HCT116 (cell line): ENCODE measurements around the gene IL26. TPM values are rescaled to one million over a fixed set of nuclear protein-coding genes. Genes with fewer than 3 reads are reported as not detected.

Experiments
- ATAC-seq: fragments of 200-7000 bp; cut with Tn5 transposase; 2 replicates; pipeline ENCODE4 v1.9.1; 2020; ENCODE audit warnings: mild to moderate bottlenecking, moderate library complexity
- BruUV-seq: library from RNA; stranded (reverse); fragments of 400-500 nt; replicated peaks from 2 replicates; lab custom pipeline; 2021; lab: Mats Ljungman, UMichigan
- CTCF ChIA-PET: fragments of 300-600 bp; sonication (Branson Sonifier 250); formaldehyde crosslinking; loops from one replicate; lab custom pipeline; 2021; ENCODE audit warnings: antibody characterized with exemption; lab: Charles Lee
- POLR2A ChIA-PET: fragments of 300-600, 350-600 bp; sonication (Branson Sonifier 250); formaldehyde crosslinking; loops from one replicate; lab custom pipeline; 2021; ENCODE audit warnings: antibody characterized with exemption; lab: Charles Lee
- RAD21 ChIA-PET, 2 experiments: fragments of 300-600 bp; sonication (Branson Sonifier 250); formaldehyde crosslinking; loops; one replicate each; lab custom pipeline; 2023; ENCODE audit warnings: low total read pairs in 2 of 2; ENCODE audit not compliant: uncharacterized antibody in 2 of 2, unreplicated experiment in 2 of 2, low non-redundant PET in 1 of 2; lab: Charles Lee
- DNase-seq: peaks from one replicate; pipeline ENCODE4 v3.0.0-alpha.2; 2010; ENCODE audit warnings: low read depth, low spot score
- H2AFZ ChIP-seq: fragments of 200-600 bp; shearing (Covaris generic), sonication (generic); 2 replicates; pipeline ENCODE4 v1.6.1; 2017; ENCODE audit warnings: low read depth, mixed run types, mixed read lengths, antibody characterized with exemption, low read length; ENCODE audit not compliant: poor library complexity, severe bottlenecking
- H3K27ac ChIP-seq: 2 replicates; pipeline ENCODE4 v1.5.1; 2012; ENCODE audit warnings: low read depth, low read length
- H3K27me3 ChIP-seq: fragments of 200-600 bp; sonication (generic); 2 replicates; pipeline ENCODE4 v1.6.1; 2016; ENCODE audit warnings: mixed run types, low read length, mixed read lengths; ENCODE audit not compliant: insufficient read depth
- H3K36me3 ChIP-seq, 2 experiments: fragments of 200-500 bp in 1 of 2; fragments of 200-600 bp in 1 of 2; sonication (Bioruptor generic) in 1 of 2; sonication (generic) in 1 of 2; 2 replicates each; pipeline versions ENCODE4 v1.5.1 to v1.6.1; 2014 to 2016; ENCODE audit warnings: low read length in 2 of 2, inconsistent platforms in 1 of 2, mixed read lengths in 1 of 2, mixed run types in 1 of 2; ENCODE audit not compliant: insufficient read depth in 2 of 2, control insufficient read depth in 1 of 2
- H3K4me1 ChIP-seq, 2 experiments: fragments of 200-600 bp in 1 of 2; sonication (generic) in 1 of 2; 2 replicates each; pipeline versions ENCODE4 v1.5.1 to v1.6.1; 2012 to 2017; ENCODE audit warnings: low read length in 2 of 2, inconsistent platforms in 1 of 2, mild to moderate bottlenecking in 1 of 2, mixed read lengths in 1 of 2, mixed run types in 1 of 2, moderate library complexity in 1 of 2; ENCODE audit not compliant: insufficient read depth in 2 of 2, control insufficient read depth in 1 of 2
- H3K4me2 ChIP-seq: fragments of 200-600 bp; sonication (generic); 2 replicates; pipeline ENCODE4 v1.6.1; 2017; ENCODE audit warnings: mixed run types, low read length, mixed read lengths
- H3K4me3 ChIP-seq, 2 experiments: fragments of 200-600 bp in 1 of 2; sonication (generic) in 1 of 2; replicated peaks in 1 of 2; 2 replicates each; pipeline ENCODE4 v1.5.1; 2011 to 2016; ENCODE audit warnings: low read length in 2 of 2, control low read depth in 1 of 2, low read depth in 1 of 2, mild to moderate bottlenecking in 1 of 2, mixed read lengths in 1 of 2, mixed run types in 1 of 2
- H3K79me2 ChIP-seq: fragments of 200-600 bp; sonication (generic); 2 replicates; pipeline ENCODE4 v1.6.1; 2017; ENCODE audit warnings: mild to moderate bottlenecking, mixed run types, low read length, moderate library complexity, mixed read lengths; ENCODE audit not compliant: insufficient read depth
- H3K9ac ChIP-seq: fragments of 200-600 bp; sonication (generic); 2 replicates; pipeline ENCODE4 v1.6.1; 2016; ENCODE audit warnings: low read length, mixed read lengths
- H3K9me2 ChIP-seq: fragments of 200-600 bp; sonication (generic), shearing (Covaris generic); 2 replicates; pipeline ENCODE4 v1.6.1; 2017; ENCODE audit warnings: mixed run types, mild to moderate bottlenecking, moderate library complexity; ENCODE audit not compliant: insufficient read depth
- H3K9me3 ChIP-seq, 2 experiments: fragments of 200-500 bp in 1 of 2; fragments of 200-600 bp in 1 of 2; sonication (Bioruptor generic) in 1 of 2; sonication (generic) in 1 of 2; 2 replicates each; pipeline ENCODE4 v1.6.1; 2014 to 2017; ENCODE audit warnings: low read length in 2 of 2, mixed read lengths in 2 of 2, inconsistent platforms in 1 of 2, low read depth in 1 of 2, mild to moderate bottlenecking in 1 of 2, mixed run types in 1 of 2, moderate library complexity in 1 of 2; ENCODE audit not compliant: control insufficient read depth in 1 of 2, insufficient read depth in 1 of 2
- H4K20me1 ChIP-seq: fragments of 200-600 bp; sonication (generic), shearing (Covaris generic); 2 replicates; pipeline ENCODE4 v1.6.1; 2017; ENCODE audit warnings: mixed run types, mild to moderate bottlenecking, moderate library complexity; ENCODE audit not compliant: insufficient read depth
- CBX3 ChIP-seq: IDR thresholded peaks from 2 replicates; pipeline ENCODE4 v1.6.1; 2012; ENCODE audit warnings: low read depth
- CEBPB ChIP-seq: IDR thresholded peaks from 2 replicates; pipeline ENCODE4 v1.6.1; 2012; ENCODE audit warnings: low read depth
- EGR1 ChIP-seq: IDR thresholded peaks from 2 replicates; pipeline ENCODE4 v1.6.1; 2012; ENCODE audit warnings: low read depth
- ELF1 ChIP-seq: IDR thresholded peaks from 2 replicates; pipeline ENCODE4 v1.6.1; 2012; ENCODE audit warnings: low read depth, borderline replicate concordance
- EZH2 ChIP-seq: fragments of 200-600 bp; sonication (generic); IDR thresholded peaks from 2 replicates; pipeline ENCODE4 v1.6.1; 2017; ENCODE audit warnings: antibody characterized with exemption, mixed run types
- EZH2phosphoT487 ChIP-seq: fragments of 200-600 bp; IDR thresholded peaks from 2 replicates; pipeline ENCODE4 v1.6.1; 2018; ENCODE audit warnings: antibody characterized with exemption, borderline replicate concordance
- FOSL1 ChIP-seq: IDR thresholded peaks from 2 replicates; pipeline ENCODE4 v1.6.1; 2012; ENCODE audit warnings: low read depth
- MAX ChIP-seq: IDR thresholded peaks from 2 replicates; pipeline ENCODE4 v1.6.1; 2012
- RAD21 ChIP-seq: IDR thresholded peaks from 2 replicates; pipeline ENCODE4 v1.6.1; 2012; ENCODE audit warnings: low read depth, mild to moderate bottlenecking
- SIN3A ChIP-seq: IDR thresholded peaks from 2 replicates; pipeline ENCODE4 v1.6.1; 2012; ENCODE audit warnings: low read depth
- SP1 ChIP-seq: IDR thresholded peaks from 2 replicates; pipeline ENCODE4 v1.6.1; 2012; ENCODE audit warnings: low read depth
- TCF7L2 ChIP-seq: IDR thresholded peaks from 2 replicates; pipeline ENCODE4 v1.7.0; 2011; ENCODE audit warnings: borderline replicate concordance, inconsistent platforms; ENCODE audit not compliant: insufficient read depth, insufficient read length; ENCODE audit errors: extremely low read depth
- YY1 ChIP-seq: IDR thresholded peaks from 2 replicates; pipeline ENCODE4 v1.6.1; 2011; ENCODE audit warnings: low read length, low read depth, moderate library complexity, mild to moderate bottlenecking; ENCODE audit not compliant: insufficient replicate concordance; ENCODE audit errors: extremely low read depth
- ZFX ChIP-seq: fragments of 450-650 bp; IDR thresholded peaks from 2 replicates; pipeline ENCODE4 v1.6.1; 2017
- ZNF274 ChIP-seq: fragments of 200-500 bp; sonication (Bioruptor generic); IDR thresholded peaks from 2 replicates; pipeline ENCODE4 v1.6.1; 2014; ENCODE audit warnings: mild to moderate bottlenecking, low read depth, low read length, inconsistent platforms
- intact Hi-C: fragments of 100-400 bp; cut with micrococcal nuclease; formaldehyde crosslinking; loops from 2 replicates; pipeline ENCODE4 v1.10.0; 2022
- total RNA-seq: library from RNA; stranded (reverse); gene quantifications from one replicate; pipeline ENCODE4 v1.2.1, GENCODE V29; 2021; ENCODE audit not compliant: unreplicated experiment
- TF ChIP-seq, protein P1 (sequence below): IDR thresholded peaks from 2 replicates; pipeline ENCODE4 v1.6.1; 2011; ENCODE audit warnings: mild to moderate bottlenecking, low read length, moderate library complexity; ENCODE audit not compliant: insufficient replicate concordance; ENCODE audit errors: extremely low read depth
- TF ChIP-seq, protein P2 (sequence below): IDR thresholded peaks from 2 replicates; pipeline ENCODE4 v1.6.1; 2012
- TF ChIP-seq, protein P3 (sequence below), 3 experiments: fragments of 200-600 bp in 1 of 3; sonication (generic) in 1 of 3; IDR thresholded peaks in 2 of 3; conservative IDR thresholded peaks in 1 of 3; 2 replicates each; pipeline ENCODE4 v1.5.1; 2012 to 2017; ENCODE audit warnings: low read depth in 2 of 3, low read length in 2 of 3, antibody characterized with exemption in 1 of 3, borderline replicate concordance in 1 of 3, control low read depth in 1 of 3, mild to moderate bottlenecking in 1 of 3, mixed read lengths in 1 of 3, mixed run types in 1 of 3, moderate library complexity in 1 of 3; ENCODE audit not compliant: insufficient read depth in 1 of 3

IL26 gene
- total RNA-seq, 1 experiment from 2014 or later, result not detected

DNA sequence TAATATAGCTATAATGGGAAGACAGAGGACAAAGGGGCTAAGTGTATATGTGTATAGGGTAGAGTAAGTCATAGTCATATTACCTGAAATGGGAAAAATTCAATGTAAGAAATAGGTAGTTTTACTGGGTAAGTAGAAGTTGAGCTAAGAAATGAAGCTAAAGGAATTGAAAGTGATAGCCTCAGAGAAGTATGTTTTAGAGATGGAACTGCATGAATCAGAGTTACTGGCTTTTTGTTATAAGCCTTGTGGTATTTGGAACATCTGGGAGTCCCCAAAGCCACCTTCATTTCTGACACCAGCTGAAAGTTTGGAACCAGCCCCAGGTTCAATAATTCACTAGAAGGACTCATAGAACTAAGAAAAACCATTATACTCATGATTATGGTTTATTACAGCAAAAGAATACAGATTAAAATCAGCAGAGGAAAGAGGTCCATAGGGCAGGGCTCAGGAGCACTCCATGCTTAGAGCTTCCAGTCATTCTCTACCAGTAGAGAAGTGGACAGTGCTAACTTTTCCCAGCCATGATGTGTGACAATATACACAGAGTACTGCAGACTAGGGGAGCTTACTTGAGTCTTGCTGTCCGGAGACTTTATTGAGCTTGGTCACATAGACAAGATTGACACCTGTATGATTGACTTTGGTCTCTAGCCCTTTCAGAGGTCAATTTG lies 56.3 kb downstream of the IL26 start:
- Histone ChIP-seq H3K36me3 (no peaks in the 10 kb centered on the region), H4K20me1 (no peaks in the 10 kb centered on the region), H3K4me1 (no peaks in the 10 kb centered on the region), H3K4me2 (no peak overlapping the region), H3K9me2 (no peaks in the 10 kb centered on the region), H3K27ac (no peak overlapping the region), H2AFZ (no peak overlapping the region), H3K9ac (no peak overlapping the region), H3K79me2 (no peaks in the 10 kb centered on the region), H3K4me3 (no peak overlapping the region), H3K27me3 (no peaks in the 10 kb centered on the region), H3K9me3 (no peaks in the 10 kb centered on the region)
- intact Hi-C loops, result no loop called here
- DNase-seq, result no peak
- no TSS peak for BruUV-seq
- ChIA-PET CTCF (interaction anchor here (2.7 kb wide), 1 partner anchor 11 kb away, joined by 13 read pairs; the partner anchor contains the start of gene IFNG), RAD21 (no interaction called here), POLR2A (no interaction called here)
- no peak for ATAC-seq
- TF ChIP-seq EZH2phosphoT487 (no peak), TCF7L2 (no peak), CEBPB (no peak), FOSL1 (no peak), ELF1 (no peak), CBX3 (no peak), RAD21 (no peak), SIN3A (no peak), ZFX (no peak), MAX (no peak), EZH2 (no peak), EGR1 (no peak), ZNF274 (no peak), SP1 (no peak), YY1 (no peak)
- TF ChIP-seq, protein P1, sequence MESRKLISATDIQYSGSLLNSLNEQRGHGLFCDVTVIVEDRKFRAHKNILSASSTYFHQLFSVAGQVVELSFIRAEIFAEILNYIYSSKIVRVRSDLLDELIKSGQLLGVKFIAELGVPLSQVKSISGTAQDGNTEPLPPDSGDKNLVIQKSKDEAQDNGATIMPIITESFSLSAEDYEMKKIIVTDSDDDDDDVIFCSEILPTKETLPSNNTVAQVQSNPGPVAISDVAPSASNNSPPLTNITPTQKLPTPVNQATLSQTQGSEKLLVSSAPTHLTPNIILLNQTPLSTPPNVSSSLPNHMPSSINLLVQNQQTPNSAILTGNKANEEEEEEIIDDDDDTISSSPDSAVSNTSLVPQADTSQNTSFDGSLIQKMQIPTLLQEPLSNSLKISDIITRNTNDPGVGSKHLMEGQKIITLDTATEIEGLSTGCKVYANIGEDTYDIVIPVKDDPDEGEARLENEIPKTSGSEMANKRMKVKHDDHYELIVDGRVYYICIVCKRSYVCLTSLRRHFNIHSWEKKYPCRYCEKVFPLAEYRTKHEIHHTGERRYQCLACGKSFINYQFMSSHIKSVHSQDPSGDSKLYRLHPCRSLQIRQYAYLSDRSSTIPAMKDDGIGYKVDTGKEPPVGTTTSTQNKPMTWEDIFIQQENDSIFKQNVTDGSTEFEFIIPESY, result no peak
- TF ChIP-seq, protein P2, sequence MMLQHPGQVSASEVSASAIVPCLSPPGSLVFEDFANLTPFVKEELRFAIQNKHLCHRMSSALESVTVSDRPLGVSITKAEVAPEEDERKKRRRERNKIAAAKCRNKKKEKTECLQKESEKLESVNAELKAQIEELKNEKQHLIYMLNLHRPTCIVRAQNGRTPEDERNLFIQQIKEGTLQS, result no peak
- TF ChIP-seq, protein P3, sequence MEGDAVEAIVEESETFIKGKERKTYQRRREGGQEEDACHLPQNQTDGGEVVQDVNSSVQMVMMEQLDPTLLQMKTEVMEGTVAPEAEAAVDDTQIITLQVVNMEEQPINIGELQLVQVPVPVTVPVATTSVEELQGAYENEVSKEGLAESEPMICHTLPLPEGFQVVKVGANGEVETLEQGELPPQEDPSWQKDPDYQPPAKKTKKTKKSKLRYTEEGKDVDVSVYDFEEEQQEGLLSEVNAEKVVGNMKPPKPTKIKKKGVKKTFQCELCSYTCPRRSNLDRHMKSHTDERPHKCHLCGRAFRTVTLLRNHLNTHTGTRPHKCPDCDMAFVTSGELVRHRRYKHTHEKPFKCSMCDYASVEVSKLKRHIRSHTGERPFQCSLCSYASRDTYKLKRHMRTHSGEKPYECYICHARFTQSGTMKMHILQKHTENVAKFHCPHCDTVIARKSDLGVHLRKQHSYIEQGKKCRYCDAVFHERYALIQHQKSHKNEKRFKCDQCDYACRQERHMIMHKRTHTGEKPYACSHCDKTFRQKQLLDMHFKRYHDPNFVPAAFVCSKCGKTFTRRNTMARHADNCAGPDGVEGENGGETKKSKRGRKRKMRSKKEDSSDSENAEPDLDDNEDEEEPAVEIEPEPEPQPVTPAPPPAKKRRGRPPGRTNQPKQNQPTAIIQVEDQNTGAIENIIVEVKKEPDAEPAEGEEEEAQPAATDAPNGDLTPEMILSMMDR (IDR thresholded peaks at IDR 0.05 in 2 of 3, conservative IDR thresholded peaks at IDR 0.05 in 1 of 3; ENCODE audit: borderline replicate concordance in 1 of 3, insufficient read depth in 1 of 3, low read depth in 2 of 3, low read length in 2 of 3), result no peak
